Stimulated activated CD8-positive, alpha-beta memory T cell treated with anti-CD3 and anti-CD28 coated beads, Interleukin-15, amount 100 ng/mL, for 4 hours (primary cell): ENCODE results near the gene BHLHA9.
"Not testable (repeated sequence)": the region's sequence is repeated elsewhere in the genome, so short reads cannot be mapped to it uniquely, and the experiment has no call there.

Source experiments
- DNase-seq, 2 donors: peaks; one replicate each; pipeline ENCODE4 v3.0.0-alpha.2; 2020; ENCODE audit warnings: low read depth in 2 of 2

BHLHA9 gene

GRCh38 chr17:1270210-1271029 lies at the start of gene BHLHA9:
Gene BHLHA9, plus strand, starts transcription at chr17:1270444. Its CDS starts 120 bp downstream, at chr17:1270564.
- no peak for DNase-seq

GRCh38 chr17:1221209-1221608 lies 49.0 kb upstream of the BHLHA9 start:
- no peak for DNase-seq

GRCh38 chr17:1222321-1222720 lies 47.9 kb upstream of the BHLHA9 start:
- no peak for DNase-seq

- no peak for DNase-seq
These were observed 46.6 kb upstream of the BHLHA9 start for GRCh38 chr17:1223662-1224061.

GRCh38 chr17:1224330-1224729 lies 45.9 kb upstream of the BHLHA9 start:
- DNase-seq: no peak

- DNase-seq: no peak
These were observed 43.9 kb upstream of the BHLHA9 start for GRCh38 chr17:1226308-1226707.

- DNase-seq: no peak
These were observed 42.9 kb upstream of the BHLHA9 start for GRCh38 chr17:1227365-1227764.

GRCh38 chr17:1227917-1228780 lies 42.1 kb upstream of the BHLHA9 start:
- DNase-seq: no peak

GRCh38 chr17:1228781-1229348 lies 41.4 kb upstream of the BHLHA9 start:
- no peak for DNase-seq

GRCh38 chr17:1229349-1229899 lies 40.8 kb upstream of the BHLHA9 start:
- peak; percentile 15 to 27 for DNase-seq

GRCh38 chr17:1229900-1230501 lies 40.2 kb upstream of the BHLHA9 start:
- DNase-seq: no peak

- no peak for DNase-seq
These were observed 38.8 kb upstream of the BHLHA9 start for GRCh38 chr17:1231456-1231855.

- no peak for DNase-seq
These were observed 37.9 kb upstream of the BHLHA9 start for GRCh38 chr17:1232331-1232730.

GRCh38 chr17:1232786-1233185 lies 37.5 kb upstream of the BHLHA9 start:
- no peak for DNase-seq

- DNase-seq: no peak
These were observed 35.8 kb upstream of the BHLHA9 start for GRCh38 chr17:1234455-1234854.

GRCh38 chr17:1237471-1237870 lies 32.8 kb upstream of the BHLHA9 start:
- DNase-seq: no peak

- no peak for DNase-seq
These were observed 31.0 kb upstream of the BHLHA9 start for GRCh38 chr17:1239210-1239609.

GRCh38 chr17:1240426-1240825 lies 29.8 kb upstream of the BHLHA9 start:
- DNase-seq: not testable (repeated sequence)

GRCh38 chr17:1241929-1242328 lies 28.3 kb upstream of the BHLHA9 start:
- no peak for DNase-seq

- no peak for DNase-seq
These were observed 25.6 kb upstream of the BHLHA9 start for GRCh38 chr17:1244606-1245012.

- no peak for DNase-seq
These were observed 18.2 kb upstream of the BHLHA9 start for GRCh38 chr17:1251866-1252608.
